ENCODE measurements around the gene PRR36. TPM values are rescaled to one million over a fixed set of nuclear protein-coding genes. Genes with fewer than 3 reads are reported as not detected.

The PRR36 gene
- total RNA-seq, 1 experiment from 2014 or later, result 11.7 TPM

GRCh38 chr19:7844405-7844804 is 29.8 kb downstream of the PRR36 start:
- intact Hi-C loops (cut with micrococcal nuclease; ENCODE audit: unreplicated experiment), result no loop called here
- Mint-ChIP-seq H3K4me3 (ENCODE audit: low read depth, unreplicated experiment) (no peak overlapping the region), H3K27me3 (ENCODE audit: unreplicated experiment) (no peaks in the 10 kb centered on the region), H3K9me3 (ENCODE audit: low read depth, unreplicated experiment) (no peaks in the 10 kb centered on the region), H3K27ac (ENCODE audit: unreplicated experiment) (no peak overlapping the region), H3K4me1 (ENCODE audit: low read depth, unreplicated experiment) (no peaks in the 10 kb centered on the region), H3K36me3 (ENCODE audit: insufficient read depth, unreplicated experiment) (no peaks in the 10 kb centered on the region)
- no TSS peak for BruUV-seq (replicated peaks)
- TF ChIP-seq CTCF (IDR thresholded peaks at IDR 0.05; ENCODE audit: unreplicated experiment), result no peak
- CTCF ChIA-PET, result interaction anchor here (0.6 kb wide), 1 partner anchor 9 kb away, joined by 3 read pairs; no protein-coding TSS in a partner anchor
- no peak for DNase-seq

- H3K27me3 Mint-ChIP-seq (ENCODE audit: unreplicated experiment), result no peaks in the 10 kb centered on the region
- H3K36me3 Mint-ChIP-seq (ENCODE audit: insufficient read depth, unreplicated experiment), result no peaks in the 10 kb centered on the region
- H3K9me3 Mint-ChIP-seq (ENCODE audit: low read depth, unreplicated experiment), result no peaks in the 10 kb centered on the region
- TF ChIP-seq CTCF (IDR thresholded peaks at IDR 0.05; ENCODE audit: unreplicated experiment), result no peak
- no peak for DNase-seq
- BruUV-seq (replicated peaks), result no TSS peak
- no peak overlapping the region for H3K27ac Mint-ChIP-seq (ENCODE audit: unreplicated experiment)
- intact Hi-C loops (cut with micrococcal nuclease; ENCODE audit: unreplicated experiment), result no loop called here
- H3K4me1 Mint-ChIP-seq (ENCODE audit: low read depth, unreplicated experiment), result peaks cover 4% of the 10 kb centered on the region
- H3K4me3 Mint-ChIP-seq (ENCODE audit: low read depth, unreplicated experiment), result no peak overlapping the region
- CTCF ChIA-PET, result no interaction called here
Observed at GRCh38 chr19:7843521-7843920, 30.7 kb downstream of the PRR36 start.

GRCh38 chr19:7842661-7843294 is 31.4 kb downstream of the PRR36 start:
- peaks cover under 1% of the 10 kb centered on the region for H3K36me3 Mint-ChIP-seq (ENCODE audit: insufficient read depth, unreplicated experiment)
- DNase-seq, result no peak
- intact Hi-C loops (cut with micrococcal nuclease; ENCODE audit: unreplicated experiment), result no loop called here
- H3K4me3 Mint-ChIP-seq (ENCODE audit: low read depth, unreplicated experiment), result no peak overlapping the region
- no peak for TF ChIP-seq CTCF (IDR thresholded peaks at IDR 0.05; ENCODE audit: unreplicated experiment)
- CTCF ChIA-PET, result no interaction called here
- no peak overlapping the region for H3K27ac Mint-ChIP-seq (ENCODE audit: unreplicated experiment)
- BruUV-seq (replicated peaks), result no TSS peak
- no peaks in the 10 kb centered on the region for H3K27me3 Mint-ChIP-seq (ENCODE audit: unreplicated experiment)
- no peaks in the 10 kb centered on the region for H3K9me3 Mint-ChIP-seq (ENCODE audit: low read depth, unreplicated experiment)
- H3K4me1 Mint-ChIP-seq (ENCODE audit: low read depth, unreplicated experiment), result peaks cover 12% of the 10 kb centered on the region

- DNase-seq, result no peak
- TF ChIP-seq CTCF (IDR thresholded peaks at IDR 0.05; ENCODE audit: unreplicated experiment), result no peak
- H3K9me3 Mint-ChIP-seq (ENCODE audit: low read depth, unreplicated experiment), result no peaks in the 10 kb centered on the region
- CTCF ChIA-PET, result no interaction called here
- peaks cover 16% of the 10 kb centered on the region for H3K4me1 Mint-ChIP-seq (ENCODE audit: low read depth, unreplicated experiment)
- BruUV-seq (replicated peaks), result no TSS peak
- no peak overlapping the region for H3K4me3 Mint-ChIP-seq (ENCODE audit: low read depth, unreplicated experiment)
- no peak overlapping the region for H3K27ac Mint-ChIP-seq (ENCODE audit: unreplicated experiment)
- H3K36me3 Mint-ChIP-seq (ENCODE audit: insufficient read depth, unreplicated experiment), result peaks cover 6% of the 10 kb centered on the region
- no peaks in the 10 kb centered on the region for H3K27me3 Mint-ChIP-seq (ENCODE audit: unreplicated experiment)
- intact Hi-C loops (cut with micrococcal nuclease; ENCODE audit: unreplicated experiment), result no loop called here
Observed at GRCh38 chr19:7841751-7842660, 32.2 kb downstream of the PRR36 start.
